ENCODE measurements around the gene PLXNB2. TPM values are rescaled to one million over a fixed set of nuclear protein-coding genes. Genes with fewer than 3 reads are reported as not detected.

Gene PLXNB2
- total RNA-seq, 4 donors from 2014 or later: 115 to 218 (median 154) TPM

- intact Hi-C loops (cut with DNase I): loop anchor here (5.0 kb wide), 1 partner anchor 65 kb away; the partner anchor contains the start of gene PPP6R2
- Histone ChIP-seq H3K4me1 (peaks cover 17 to 37% (median 23%) of the 10 kb centered on the region in 4 donors), H3K27me3 (no peaks in the 10 kb centered on the region), H3K4me3 (no peak overlapping the region), H3K9me3 (no peaks in the 10 kb centered on the region), H3K27ac (replicated peaks in 1 of 4) (no peak overlapping the region), H3K36me3 (peaks cover 68 to 81% (median 80%) of the 10 kb centered on the region in 4 donors)
- no peak for TF ChIP-seq EP300 (IDR thresholded peaks at IDR 0.05)
- no peak for TF ChIP-seq POLR2A (IDR thresholded peaks at IDR 0.05; ENCODE audit: low read depth)
- TF ChIP-seq POLR2AphosphoS5 (IDR thresholded peaks at IDR 0.05): no peak
- TF ChIP-seq CTCF (IDR thresholded peaks at IDR 0.05): no peak
- no peak for DNase-seq (ENCODE audit: extremely low spot score)
- WGBS: 91% methylated on average over 9 of the region's 25 CpGs
Observed at GRCh38 chr22:50277761-50278160, 29.7 kb downstream of the PLXNB2 start.

GRCh38 chr22:50276143-50276542 lies 31.3 kb downstream of the PLXNB2 start:
- Histone ChIP-seq H3K36me3 (peaks cover 52 to 64% (median 64%) of the 10 kb centered on the region in 4 donors), H3K9me3 (no peaks in the 10 kb centered on the region), H3K27me3 (peaks cover 0 to 10% (median 0%) of the 10 kb centered on the region in 4 donors), H3K4me1 (peaks cover 21 to 43% (median 31%) of the 10 kb centered on the region in 4 donors), H3K4me3 (no peak overlapping the region), H3K27ac (replicated peaks in 1 of 4) (peak overlapping the region in 3 of 4 donors; percentile 47 to 64 (median 53))
- 61% methylated on average over 20 of the region's 25 CpGs for WGBS
- no peak for DNase-seq (ENCODE audit: extremely low spot score)
- intact Hi-C loops (cut with DNase I): loop anchor here (1.0 to 5.0 kb wide), 2 partner anchors 50 to 66 kb away; partner anchors contain the start of gene PPP6R2
- TF ChIP-seq EP300 (IDR thresholded peaks at IDR 0.05) (no peak), CTCF (IDR thresholded peaks at IDR 0.05) (peak; percentile 12 to 62 (median 53))

GRCh38 chr22:50275181-50276055 lies 32.0 kb downstream of the PLXNB2 start:
- Histone ChIP-seq H3K27me3 (peaks cover 0 to 10% (median 0%) of the 10 kb centered on the region in 4 donors), H3K9me3 (no peaks in the 10 kb centered on the region), H3K4me3 (no peak overlapping the region), H3K36me3 (peaks cover 45 to 57% (median 57%) of the 10 kb centered on the region in 4 donors), H3K27ac (replicated peaks in 1 of 4) (peak overlapping the region in 3 of 4 donors; percentile 47 to 64 (median 53)), H3K4me1 (peaks cover 29 to 50% (median 38%) of the 10 kb centered on the region in 4 donors)
- intact Hi-C loops (cut with DNase I): loop anchor here (1.0 to 5.0 kb wide), 2 partner anchors 51 to 67 kb away; partner anchors contain the start of gene PPP6R2
- TF ChIP-seq POLR2A (IDR thresholded peaks at IDR 0.05; ENCODE audit: low read depth): no peak
- WGBS: 83% methylated on average over 27 of the region's 43 CpGs
- DNase-seq (ENCODE audit: extremely low spot score): no peak

GRCh38 chr22:50274771-50275170 lies 32.7 kb downstream of the PLXNB2 start:
- peaks cover 38 to 51% (median 50%) of the 10 kb centered on the region in 4 donors for H3K36me3 ChIP-seq
- intact Hi-C loops (cut with DNase I): loop anchor here (5.0 kb wide), 1 partner anchor 68 kb away; the partner anchor contains the start of gene PPP6R2

More at GRCh38 chr22:50274771-50275170, 32.7 kb downstream of the PLXNB2 start:
- no peaks in the 10 kb centered on the region for H3K9me3 ChIP-seq
- no peak for TF ChIP-seq POLR2AphosphoS5 (IDR thresholded peaks at IDR 0.05)
- TF ChIP-seq EP300 (IDR thresholded peaks at IDR 0.05): no peak
- no peak for TF ChIP-seq CTCF (IDR thresholded peaks at IDR 0.05)
- TF ChIP-seq POLR2A (IDR thresholded peaks at IDR 0.05; ENCODE audit: low read depth): no peak
- H3K27ac ChIP-seq (replicated peaks in 1 of 4): peak overlapping the region in 3 of 4 donors; percentile 11 to 64 (median 23)
- WGBS: 62% methylated on average over 6 of the region's 7 CpGs
- H3K4me1 ChIP-seq: peaks cover 32 to 55% (median 43%) of the 10 kb centered on the region in 4 donors
- DNase-seq (ENCODE audit: extremely low spot score): no peak
- H3K27me3 ChIP-seq: peaks cover 0 to 10% (median 0%) of the 10 kb centered on the region in 4 donors
- no peak overlapping the region for H3K4me3 ChIP-seq
